HEK293T (cell line): Measurements from ENCODE around the gene GRK7.

Experiments used
- ARNT ChIP-seq: fragments of 450-650 bp; IDR thresholded peaks from 2 replicates; pipeline ENCODE4 v1.6.1; 2017; ENCODE audit warnings: mild to moderate bottlenecking
- FOXA1 ChIP-seq: fragments of 450-650 bp; IDR thresholded peaks from 2 replicates; pipeline ENCODE4 v1.6.1; 2016; ENCODE audit warnings: mild to moderate bottlenecking
- FOXM1 ChIP-seq: fragments of 450-650 bp; IDR thresholded peaks from 2 replicates; pipeline ENCODE4 v1.6.1; 2017; ENCODE audit warnings: mild to moderate bottlenecking, borderline replicate concordance
- TARDBP ChIP-seq: fragments of 450-650 bp; IDR thresholded peaks from 2 replicates; pipeline ENCODE4 v1.6.1; 2016

DNA sequence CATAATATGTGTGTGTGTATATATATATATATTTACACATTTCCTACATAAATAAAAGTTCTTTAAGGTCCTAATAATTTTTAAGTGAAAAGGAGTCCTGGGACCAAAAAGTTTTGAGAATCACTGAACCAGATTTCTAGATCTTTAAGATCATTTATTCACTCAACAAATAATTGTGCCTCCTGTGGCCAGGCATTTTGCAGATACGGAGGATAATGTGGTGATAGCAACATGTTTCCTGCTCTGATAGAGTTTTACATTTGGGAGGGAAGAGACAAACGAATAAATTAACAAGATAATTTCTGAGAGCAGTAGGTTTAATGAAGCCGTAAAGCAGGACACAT is 25.6 kb upstream of the GRK7 start:
- TF ChIP-seq FOXM1 (no peak), FOXA1 (no peak), ARNT (no peak), TARDBP (no peak)
